ENCODE measurements around the gene TRMT112.
A peak's percentile ranks its signal among the peaks of the same experiment; 100 is the strongest.
"Not testable (repeated sequence)": the region's sequence is repeated elsewhere in the genome, so short reads cannot be mapped to it uniquely, and the experiment has no call there.

The TRMT112 gene

GRCh38 chr11:64312947-64313346, 4.4 kb downstream of the TRMT112 start:
- DNase-seq (ENCODE audit: low read depth): no peak

- DNase-seq (ENCODE audit: low read depth): not testable (repeated sequence)
These were observed 9.6 kb downstream of the TRMT112 start for GRCh38 chr11:64307795-64308194.

- no peak for DNase-seq (ENCODE audit: low read depth)
These were observed 10.3 kb downstream of the TRMT112 start for GRCh38 chr11:64306876-64307622.

- no peak for DNase-seq (ENCODE audit: low read depth)
These were observed 10.8 kb downstream of the TRMT112 start for GRCh38 chr11:64306563-64306875.

GRCh38 chr11:64305691-64306562, 11.4 kb downstream of the TRMT112 start:
- peak; percentile 56 for DNase-seq (ENCODE audit: low read depth)

- DNase-seq (ENCODE audit: low read depth): peak; percentile 100
These were observed 12.2 kb downstream of the TRMT112 start, which contains the start of gene ESRRA for GRCh38 chr11:64305075-64305690. Gene ESRRA (plus strand): TSS chr11:64305524. CDS start chr11:64307180, 1,656 bp downstream.

GRCh38 chr11:64304316-64305072, 12.9 kb downstream of the TRMT112 start:
- DNase-seq (ENCODE audit: low read depth): peak; percentile 97

GRCh38 chr11:64304032-64304315, 13.4 kb downstream of the TRMT112 start:
- DNase-seq (ENCODE audit: low read depth): no peak

GRCh38 chr11:64303109-64304031, 14.0 kb downstream of the TRMT112 start:
- no peak for DNase-seq (ENCODE audit: low read depth)

- DNase-seq (ENCODE audit: low read depth): no peak
These were observed 17.3 kb downstream of the TRMT112 start, which contains the start of gene CATSPERZ for GRCh38 chr11:64299847-64300648. Gene CATSPERZ (plus strand): TSS chr11:64300358. CDS start chr11:64300411, 53 bp downstream.

GRCh38 chr11:64298966-64299846, 18.2 kb downstream of the TRMT112 start:
- DNase-seq (ENCODE audit: low read depth): no peak

GRCh38 chr11:64297699-64298358, 19.5 kb downstream of the TRMT112 start:
- no peak for DNase-seq (ENCODE audit: low read depth)

- DNase-seq (ENCODE audit: low read depth): no peak
These were observed 20.3 kb downstream of the TRMT112 start for GRCh38 chr11:64296830-64297698.

- DNase-seq (ENCODE audit: low read depth): no peak
These were observed 21.1 kb downstream of the TRMT112 start for GRCh38 chr11:64296236-64296635.

- DNase-seq (ENCODE audit: low read depth): no peak
These were observed 21.6 kb downstream of the TRMT112 start for GRCh38 chr11:64295760-64296159.

GRCh38 chr11:64294774-64295173, 22.6 kb downstream of the TRMT112 start:
- DNase-seq (ENCODE audit: low read depth): no peak

- DNase-seq (ENCODE audit: low read depth): no peak
These were observed 24.7 kb downstream of the TRMT112 start for GRCh38 chr11:64292460-64293254.
